NCI-H1092 treated with DMSO at 0.1 percent for 48 hours (cell line): ENCODE results near the gene SCN4B.

Experiments
- DNase-seq: peaks from one replicate; lab custom pipeline; 2025; lab: John Stamatoyannopoulos, UW

SCN4B gene

GRCh38 chr11:118174006-118174567, 21.5 kb upstream of the SCN4B start:
- DNase-seq: no peak

GRCh38 chr11:118172356-118172755, 19.7 kb upstream of the SCN4B start:
- no peak for DNase-seq

GRCh38 chr11:118171269-118172062, 18.8 kb upstream of the SCN4B start:
- peak; percentile 60 for DNase-seq

DNA sequence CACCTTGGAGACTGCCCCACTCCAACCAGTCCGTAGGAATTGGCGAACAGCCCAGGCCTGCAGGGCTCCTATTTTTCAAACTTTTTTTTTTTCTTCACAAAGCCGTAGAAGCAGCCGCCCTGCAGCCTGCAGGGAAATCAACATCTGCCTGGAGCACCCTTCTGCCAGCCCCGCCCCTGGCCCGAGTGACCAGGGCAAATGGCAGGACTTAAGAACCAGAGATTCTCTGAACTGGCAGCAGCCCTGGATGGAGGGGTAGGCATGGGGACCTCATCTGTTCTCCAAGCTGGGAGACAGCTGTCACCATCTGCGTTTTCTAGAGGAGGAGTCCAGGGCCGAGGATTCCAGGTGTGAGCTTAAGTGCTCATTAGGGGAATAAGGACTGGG, 18.3 kb upstream of the SCN4B start:
- no peak for DNase-seq

GRCh38 chr11:118170231-118170630, 17.6 kb upstream of the SCN4B start:
- DNase-seq: no peak

DNA sequence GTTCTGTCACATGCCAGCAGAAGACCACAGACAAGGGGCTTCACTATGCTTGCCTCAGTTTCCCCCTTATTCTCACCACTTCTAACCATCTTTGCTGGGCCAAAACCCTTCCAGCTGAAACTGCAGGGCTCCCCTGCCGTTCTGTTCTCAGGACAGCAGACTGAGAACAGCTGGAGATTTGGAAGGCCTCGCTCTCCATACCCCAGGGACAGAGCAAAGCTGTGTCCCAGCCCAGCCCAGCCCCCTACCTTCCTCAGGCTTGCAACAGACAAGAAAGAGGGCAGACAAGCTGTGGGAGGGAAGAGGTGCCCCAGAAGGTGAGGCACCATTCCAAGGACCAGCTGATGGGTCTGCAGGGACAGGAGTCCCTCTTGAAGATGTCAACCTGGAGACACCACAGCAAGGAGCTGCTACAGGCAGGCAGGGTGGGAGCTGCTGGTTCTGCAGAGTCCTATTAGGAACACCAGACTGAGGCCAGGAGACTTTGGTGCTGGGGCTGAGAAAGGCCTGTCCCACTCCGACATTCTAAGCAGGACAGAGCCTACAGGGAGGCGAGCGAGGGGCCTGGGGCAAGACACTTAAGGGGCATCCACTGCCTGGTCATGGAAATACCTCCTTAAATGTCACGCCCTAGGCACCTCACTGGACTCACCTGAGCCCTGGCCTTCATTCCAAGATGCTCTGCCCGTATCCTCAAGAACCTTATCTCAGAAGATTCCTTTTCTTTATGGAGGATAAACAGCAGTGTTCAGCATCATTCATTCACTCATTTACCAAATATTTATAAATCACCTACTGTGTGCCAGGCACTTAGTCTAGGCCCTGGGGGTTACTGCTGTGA, 16.9 kb upstream of the SCN4B start:
- no peak for DNase-seq

- no peak for DNase-seq
Measured at GRCh38 chr11:118168751-118169150, 16.1 kb upstream of the SCN4B start.

GRCh38 chr11:118168316-118168715, 15.7 kb upstream of the SCN4B start:
- no peak for DNase-seq

DNA sequence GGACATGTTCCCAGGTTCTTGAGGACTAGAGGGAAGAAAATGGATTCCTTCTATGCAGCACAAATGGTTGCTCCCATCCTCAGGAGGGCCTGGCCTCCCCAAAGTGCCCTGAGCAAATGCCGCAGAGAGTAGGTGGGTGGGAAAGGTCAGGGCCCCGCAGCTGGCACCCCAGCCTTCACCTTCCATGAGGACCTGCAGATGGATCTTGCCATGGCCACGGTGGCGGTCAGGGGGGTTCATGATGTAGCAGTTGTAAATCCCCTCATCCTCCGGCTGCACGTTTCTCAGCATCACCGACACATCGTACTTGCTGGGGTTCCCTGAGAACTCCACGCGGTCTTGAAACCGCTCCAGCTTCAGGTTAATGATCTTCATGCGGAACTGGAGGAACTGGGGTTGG, 15.3 kb upstream of the SCN4B start:
- DNase-seq: no peak

DNA sequence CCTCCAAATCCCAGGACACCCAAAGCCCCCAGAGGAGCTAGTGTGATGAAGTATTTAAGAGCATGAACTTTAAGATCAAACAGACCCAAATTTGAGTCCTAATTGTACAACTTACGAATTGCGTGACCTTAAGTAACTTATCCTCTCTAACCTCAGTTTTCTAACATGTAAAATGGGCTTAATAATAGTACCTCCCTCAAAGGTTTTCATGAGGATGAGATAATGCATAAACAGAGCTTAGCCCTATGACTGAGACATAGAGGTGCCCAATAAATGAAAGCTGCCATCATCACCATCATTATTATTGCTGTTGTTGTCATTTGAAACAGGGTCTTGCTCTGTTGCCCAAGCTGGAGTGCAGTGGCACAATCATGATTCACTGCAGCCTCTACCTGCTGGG, 14.6 kb upstream of the SCN4B start:
- DNase-seq: no peak

DNA sequence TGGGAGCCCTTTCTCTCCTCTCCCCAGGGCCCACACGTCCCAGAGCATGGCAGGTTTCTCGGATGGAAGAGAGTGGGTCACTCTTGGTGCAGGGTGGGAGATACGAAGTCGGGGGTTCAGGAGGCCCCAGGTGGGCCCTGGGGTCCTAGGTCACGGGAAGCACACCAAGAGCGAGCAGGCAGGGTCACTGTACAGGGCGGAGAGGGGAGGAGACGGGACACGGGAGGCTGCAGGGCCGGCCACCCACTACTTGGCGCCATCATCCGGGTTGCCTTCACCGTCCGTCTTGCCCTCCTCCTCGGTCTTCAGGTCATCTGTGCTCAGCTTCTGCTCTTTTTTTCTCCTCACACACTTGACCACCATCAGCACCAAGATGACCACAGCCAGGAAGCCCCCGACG, 14.0 kb upstream of the SCN4B start:
- no peak for DNase-seq

DNA sequence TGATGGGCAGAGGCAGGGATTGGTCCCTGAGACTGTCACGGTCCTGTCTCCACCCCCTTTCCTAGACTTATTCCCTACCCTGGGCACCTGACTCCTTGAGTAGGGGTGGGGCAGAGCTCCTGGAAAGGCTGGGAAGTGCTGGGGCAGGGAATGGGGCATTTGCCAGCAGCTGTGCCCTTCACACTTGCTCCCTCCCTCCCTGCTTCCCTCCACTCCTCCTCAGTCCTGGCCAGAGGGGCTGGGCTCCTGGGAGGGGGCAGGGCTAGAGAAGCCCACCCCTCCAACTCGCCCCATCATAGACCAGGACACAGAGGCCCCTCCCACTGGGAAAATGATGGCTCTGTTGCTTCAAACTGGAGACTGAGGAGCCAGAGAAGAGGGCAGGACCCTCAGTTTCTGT, 12.3 kb upstream of the SCN4B start:
- DNase-seq: no peak

DNA sequence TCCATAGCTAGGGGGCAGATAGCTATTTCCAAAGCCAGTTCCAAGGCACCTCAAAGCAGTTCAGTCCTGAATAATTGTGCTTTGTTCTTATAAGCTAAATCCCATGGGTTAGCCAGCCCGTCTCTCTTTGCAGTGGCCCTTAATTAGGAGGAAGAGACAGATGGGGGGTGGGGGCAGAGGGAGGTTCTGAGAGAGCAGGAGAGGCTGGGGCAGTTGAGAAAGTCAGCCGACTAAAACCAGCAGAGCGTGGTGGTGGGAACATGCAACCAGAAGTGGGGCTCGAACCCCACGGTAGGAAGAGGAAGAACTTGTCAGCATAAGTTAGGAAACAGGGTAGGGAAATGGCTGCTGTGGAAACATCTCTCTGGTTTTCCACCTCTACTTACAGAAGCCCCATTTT, 10.9 kb upstream of the SCN4B start:
- DNase-seq: no peak

DNA sequence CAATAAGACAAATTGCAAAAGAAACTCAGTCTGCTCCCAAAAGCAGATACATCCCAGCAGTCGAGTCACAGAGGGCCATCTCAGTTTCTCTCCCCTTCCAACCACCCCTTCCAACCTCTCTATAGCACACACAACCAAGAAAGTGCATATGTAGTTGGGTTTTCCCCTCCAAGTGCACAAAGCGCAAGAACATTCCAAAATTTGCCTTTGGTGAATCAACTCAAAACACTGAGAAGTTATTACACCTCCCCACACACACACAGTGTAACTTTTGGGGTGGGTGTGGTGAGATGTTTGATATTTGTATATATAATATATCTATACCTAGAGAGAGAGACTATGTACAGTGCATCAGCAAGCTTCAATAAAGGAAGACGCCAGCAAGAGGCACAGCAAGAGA, 10.2 kb upstream of the SCN4B start:
- no peak for DNase-seq

GRCh38 chr11:118161786-118162185, 9.2 kb upstream of the SCN4B start:
- no peak for DNase-seq

DNA sequence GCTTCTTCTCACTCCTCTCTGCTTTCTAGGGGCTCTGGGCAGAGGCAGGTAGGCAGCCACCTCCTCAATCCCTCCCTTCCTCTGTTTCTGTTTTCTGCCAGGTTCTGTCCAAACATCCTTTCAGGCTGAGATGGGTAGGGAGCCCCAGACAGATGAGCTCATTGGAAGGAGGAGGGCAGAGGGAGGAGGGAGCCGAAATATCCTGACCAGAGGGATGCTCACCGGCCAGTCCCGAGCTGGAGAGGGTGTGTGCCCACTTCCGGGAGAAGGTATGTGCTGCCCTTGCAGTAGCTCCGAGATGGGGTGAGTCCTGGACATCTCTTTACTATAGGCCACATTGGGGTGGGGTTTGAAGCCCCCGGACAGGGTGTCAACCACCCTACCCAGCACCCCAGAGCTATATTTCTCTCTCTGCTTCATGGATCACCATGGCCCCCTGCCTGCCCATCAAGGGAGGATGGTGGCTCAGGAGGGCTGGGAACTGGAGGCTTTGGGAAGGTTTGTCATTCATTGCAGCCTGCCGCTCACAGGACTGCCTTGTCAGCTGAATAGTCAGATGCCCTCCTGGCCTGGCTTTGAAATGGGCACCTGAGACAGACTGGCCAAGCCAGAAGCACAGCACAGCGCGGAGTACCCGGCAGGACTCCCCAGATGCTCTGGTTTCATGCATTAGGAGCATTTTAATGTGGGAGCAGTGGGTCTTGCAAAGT, 4.7 kb upstream of the SCN4B start:
- DNase-seq: no peak

DNA sequence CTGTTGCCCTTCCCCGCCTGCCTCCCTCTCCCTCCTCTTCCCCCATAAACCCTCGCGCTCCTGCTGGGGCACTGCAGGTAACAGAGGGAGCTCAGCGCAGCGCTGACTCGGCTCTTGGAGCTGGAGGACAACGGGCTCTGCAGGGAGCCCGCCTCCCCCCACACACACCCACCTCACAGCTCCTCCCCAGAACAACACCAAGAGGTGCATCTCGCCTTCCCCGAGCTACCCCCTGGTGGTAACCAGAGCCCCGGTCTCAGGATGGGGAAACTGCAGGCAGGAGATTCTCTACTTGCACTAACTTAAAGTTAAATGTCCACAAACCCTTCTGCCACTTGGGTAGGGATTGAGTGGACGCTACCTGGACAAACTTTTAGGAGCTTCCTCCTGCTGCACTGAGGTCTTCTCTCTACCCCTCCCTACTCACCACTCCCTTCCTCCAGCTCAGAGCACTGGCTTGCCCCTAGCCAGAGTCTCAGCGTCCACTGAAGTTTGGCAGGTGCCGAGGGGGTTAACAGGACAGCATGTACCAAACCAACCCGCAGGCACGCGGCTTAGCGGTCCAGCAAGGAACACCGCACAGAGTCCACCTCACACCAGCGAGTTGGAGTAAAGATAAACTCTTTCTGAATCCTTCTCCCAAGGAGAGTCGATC, 4.0 kb upstream of the SCN4B start:
- no peak for DNase-seq

- no peak for DNase-seq
Measured at GRCh38 chr11:118155776-118156530, 3.3 kb upstream of the SCN4B start.

- no peak for DNase-seq
Measured at GRCh38 chr11:118154641-118155040, 2.0 kb upstream of the SCN4B start.

DNA sequence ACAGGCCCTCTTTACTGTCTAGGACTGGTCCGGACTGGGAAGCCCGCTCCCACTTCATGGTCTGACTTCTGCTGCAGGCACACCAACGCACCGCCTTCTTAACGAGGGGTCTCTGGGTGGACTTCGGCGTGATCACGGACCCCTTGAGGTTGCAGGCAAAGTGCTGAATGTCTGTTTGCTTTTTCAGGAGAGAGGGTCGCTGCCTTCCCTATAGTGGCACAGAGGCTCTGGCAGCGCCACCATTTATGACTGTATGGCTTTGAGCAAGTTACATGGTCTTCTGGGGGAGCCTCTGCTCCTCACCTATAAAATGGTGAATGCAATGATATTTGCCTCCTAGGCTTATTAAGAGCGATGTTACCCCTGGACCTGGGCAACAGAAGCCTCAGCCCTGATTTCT, 1.4 kb upstream of the SCN4B start:
- DNase-seq: no peak

GRCh38 chr11:118153516-118153915, 893 bp upstream of the SCN4B start:
- no peak for DNase-seq
